HCT116 (cell line): ENCODE measurements around the gene TM7SF2. TPM values are rescaled to one million over a fixed set of nuclear protein-coding genes. Genes with fewer than 3 reads are reported as not detected.

Experiments used
- ATAC-seq: fragments of 200-7000 bp; cut with Tn5 transposase; 2 replicates; pipeline ENCODE4 v1.9.1; 2020; ENCODE audit warnings: mild to moderate bottlenecking, moderate library complexity
- BruUV-seq: library from RNA; stranded (reverse); fragments of 400-500 nt; replicated peaks from 2 replicates; lab custom pipeline; 2021; lab: Mats Ljungman, UMichigan
- CTCF ChIA-PET: fragments of 300-600 bp; sonication (Branson Sonifier 250); formaldehyde crosslinking; loops from one replicate; lab custom pipeline; 2021; ENCODE audit warnings: antibody characterized with exemption; lab: Charles Lee
- POLR2A ChIA-PET: fragments of 300-600, 350-600 bp; sonication (Branson Sonifier 250); formaldehyde crosslinking; loops from one replicate; lab custom pipeline; 2021; ENCODE audit warnings: antibody characterized with exemption; lab: Charles Lee
- RAD21 ChIA-PET, 2 experiments: fragments of 300-600 bp; sonication (Branson Sonifier 250); formaldehyde crosslinking; loops; one replicate each; lab custom pipeline; 2023; ENCODE audit warnings: low total read pairs in 2 of 2; ENCODE audit not compliant: uncharacterized antibody in 2 of 2, unreplicated experiment in 2 of 2, low non-redundant PET in 1 of 2; lab: Charles Lee
- DNase-seq: peaks from one replicate; pipeline ENCODE4 v3.0.0-alpha.2; 2010; ENCODE audit warnings: low read depth, low spot score
- H2AFZ ChIP-seq: fragments of 200-600 bp; shearing (Covaris generic), sonication (generic); 2 replicates; pipeline ENCODE4 v1.6.1; 2017; ENCODE audit warnings: low read depth, mixed run types, mixed read lengths, antibody characterized with exemption, low read length; ENCODE audit not compliant: poor library complexity, severe bottlenecking
- H3K27ac ChIP-seq: 2 replicates; pipeline ENCODE4 v1.5.1; 2012; ENCODE audit warnings: low read depth, low read length
- H3K27me3 ChIP-seq: fragments of 200-600 bp; sonication (generic); 2 replicates; pipeline ENCODE4 v1.6.1; 2016; ENCODE audit warnings: mixed run types, low read length, mixed read lengths; ENCODE audit not compliant: insufficient read depth
- H3K36me3 ChIP-seq, 2 experiments: fragments of 200-500 bp in 1 of 2; fragments of 200-600 bp in 1 of 2; sonication (Bioruptor generic) in 1 of 2; sonication (generic) in 1 of 2; 2 replicates each; pipeline versions ENCODE4 v1.5.1 to v1.6.1; 2014 to 2016; ENCODE audit warnings: low read length in 2 of 2, inconsistent platforms in 1 of 2, mixed read lengths in 1 of 2, mixed run types in 1 of 2; ENCODE audit not compliant: insufficient read depth in 2 of 2, control insufficient read depth in 1 of 2
- H3K4me1 ChIP-seq, 2 experiments: fragments of 200-600 bp in 1 of 2; sonication (generic) in 1 of 2; 2 replicates each; pipeline versions ENCODE4 v1.5.1 to v1.6.1; 2012 to 2017; ENCODE audit warnings: low read length in 2 of 2, inconsistent platforms in 1 of 2, mild to moderate bottlenecking in 1 of 2, mixed read lengths in 1 of 2, mixed run types in 1 of 2, moderate library complexity in 1 of 2; ENCODE audit not compliant: insufficient read depth in 2 of 2, control insufficient read depth in 1 of 2
- H3K4me2 ChIP-seq: fragments of 200-600 bp; sonication (generic); 2 replicates; pipeline ENCODE4 v1.6.1; 2017; ENCODE audit warnings: mixed run types, low read length, mixed read lengths
- H3K4me3 ChIP-seq, 2 experiments: fragments of 200-600 bp in 1 of 2; sonication (generic) in 1 of 2; replicated peaks in 1 of 2; 2 replicates each; pipeline ENCODE4 v1.5.1; 2011 to 2016; ENCODE audit warnings: low read length in 2 of 2, control low read depth in 1 of 2, low read depth in 1 of 2, mild to moderate bottlenecking in 1 of 2, mixed read lengths in 1 of 2, mixed run types in 1 of 2
- H3K79me2 ChIP-seq: fragments of 200-600 bp; sonication (generic); 2 replicates; pipeline ENCODE4 v1.6.1; 2017; ENCODE audit warnings: mild to moderate bottlenecking, mixed run types, low read length, moderate library complexity, mixed read lengths; ENCODE audit not compliant: insufficient read depth
- H3K9ac ChIP-seq: fragments of 200-600 bp; sonication (generic); 2 replicates; pipeline ENCODE4 v1.6.1; 2016; ENCODE audit warnings: low read length, mixed read lengths
- H3K9me2 ChIP-seq: fragments of 200-600 bp; sonication (generic), shearing (Covaris generic); 2 replicates; pipeline ENCODE4 v1.6.1; 2017; ENCODE audit warnings: mixed run types, mild to moderate bottlenecking, moderate library complexity; ENCODE audit not compliant: insufficient read depth
- H3K9me3 ChIP-seq, 2 experiments: fragments of 200-500 bp in 1 of 2; fragments of 200-600 bp in 1 of 2; sonication (Bioruptor generic) in 1 of 2; sonication (generic) in 1 of 2; 2 replicates each; pipeline ENCODE4 v1.6.1; 2014 to 2017; ENCODE audit warnings: low read length in 2 of 2, mixed read lengths in 2 of 2, inconsistent platforms in 1 of 2, low read depth in 1 of 2, mild to moderate bottlenecking in 1 of 2, mixed run types in 1 of 2, moderate library complexity in 1 of 2; ENCODE audit not compliant: control insufficient read depth in 1 of 2, insufficient read depth in 1 of 2
- H4K20me1 ChIP-seq: fragments of 200-600 bp; sonication (generic), shearing (Covaris generic); 2 replicates; pipeline ENCODE4 v1.6.1; 2017; ENCODE audit warnings: mixed run types, mild to moderate bottlenecking, moderate library complexity; ENCODE audit not compliant: insufficient read depth
- CBX3 ChIP-seq: IDR thresholded peaks from 2 replicates; pipeline ENCODE4 v1.6.1; 2012; ENCODE audit warnings: low read depth
- CEBPB ChIP-seq: IDR thresholded peaks from 2 replicates; pipeline ENCODE4 v1.6.1; 2012; ENCODE audit warnings: low read depth
- EGR1 ChIP-seq: IDR thresholded peaks from 2 replicates; pipeline ENCODE4 v1.6.1; 2012; ENCODE audit warnings: low read depth
- EZH2 ChIP-seq: fragments of 200-600 bp; sonication (generic); IDR thresholded peaks from 2 replicates; pipeline ENCODE4 v1.6.1; 2017; ENCODE audit warnings: antibody characterized with exemption, mixed run types
- EZH2phosphoT487 ChIP-seq: fragments of 200-600 bp; IDR thresholded peaks from 2 replicates; pipeline ENCODE4 v1.6.1; 2018; ENCODE audit warnings: antibody characterized with exemption, borderline replicate concordance
- FOSL1 ChIP-seq: IDR thresholded peaks from 2 replicates; pipeline ENCODE4 v1.6.1; 2012; ENCODE audit warnings: low read depth
- JUND ChIP-seq: IDR thresholded peaks from 2 replicates; pipeline ENCODE4 v1.6.1; 2012
- POLR2A ChIP-seq: IDR thresholded peaks from 2 replicates; pipeline ENCODE4 v1.7.0; 2011; ENCODE audit warnings: borderline replicate concordance; ENCODE audit not compliant: insufficient read depth, insufficient read length; ENCODE audit errors: extremely low read depth
- POLR2AphosphoS5 ChIP-seq: IDR thresholded peaks from 2 replicates; pipeline ENCODE4 v1.6.1; 2011; ENCODE audit warnings: mild to moderate bottlenecking, low read depth, low read length, moderate library complexity
- SIN3A ChIP-seq: IDR thresholded peaks from 2 replicates; pipeline ENCODE4 v1.6.1; 2012; ENCODE audit warnings: low read depth
- SP1 ChIP-seq: IDR thresholded peaks from 2 replicates; pipeline ENCODE4 v1.6.1; 2012; ENCODE audit warnings: low read depth
- SRF ChIP-seq: IDR thresholded peaks from 2 replicates; pipeline ENCODE4 v1.6.1; 2012; ENCODE audit warnings: low read depth
- TCF7L2 ChIP-seq: IDR thresholded peaks from 2 replicates; pipeline ENCODE4 v1.7.0; 2011; ENCODE audit warnings: borderline replicate concordance, inconsistent platforms; ENCODE audit not compliant: insufficient read depth, insufficient read length; ENCODE audit errors: extremely low read depth
- YY1 ChIP-seq: IDR thresholded peaks from 2 replicates; pipeline ENCODE4 v1.6.1; 2011; ENCODE audit warnings: low read length, low read depth, moderate library complexity, mild to moderate bottlenecking; ENCODE audit not compliant: insufficient replicate concordance; ENCODE audit errors: extremely low read depth
- ZFX ChIP-seq: fragments of 450-650 bp; IDR thresholded peaks from 2 replicates; pipeline ENCODE4 v1.6.1; 2017
- ZNF274 ChIP-seq: fragments of 200-500 bp; sonication (Bioruptor generic); IDR thresholded peaks from 2 replicates; pipeline ENCODE4 v1.6.1; 2014; ENCODE audit warnings: mild to moderate bottlenecking, low read depth, low read length, inconsistent platforms
- intact Hi-C: fragments of 100-400 bp; cut with micrococcal nuclease; formaldehyde crosslinking; loops from 2 replicates; pipeline ENCODE4 v1.10.0; 2022
- total RNA-seq: library from RNA; stranded (reverse); gene quantifications from one replicate; pipeline ENCODE4 v1.2.1, GENCODE V29; 2021; ENCODE audit not compliant: unreplicated experiment
- TF ChIP-seq, protein P1 (sequence below): IDR thresholded peaks from 2 replicates; pipeline ENCODE4 v1.6.1; 2012
- TF ChIP-seq, protein P2 (sequence below): IDR thresholded peaks from 2 replicates; pipeline ENCODE4 v1.6.1; 2012; ENCODE audit warnings: low read depth
- TF ChIP-seq, protein P3 (sequence below): IDR thresholded peaks from 2 replicates; pipeline ENCODE4 v1.6.1; 2012

Gene TM7SF2
- total RNA-seq, 1 experiment from 2014 or later, result 52.9 TPM

- intact Hi-C loops, result no loop called here
- H3K4me1 ChIP-seq, result no peaks in the 10 kb centered on the region
- H3K27me3 ChIP-seq, result no peaks in the 10 kb centered on the region
- no peak overlapping the region for H2AFZ ChIP-seq
- H3K4me2 ChIP-seq, result no peak overlapping the region
- H3K9me3 ChIP-seq, result no peaks in the 10 kb centered on the region
- H3K9me2 ChIP-seq, result no peaks in the 10 kb centered on the region
- no TSS peak for BruUV-seq
- no peak overlapping the region for H3K27ac ChIP-seq
- no peak overlapping the region for H3K9ac ChIP-seq
- CTCF ChIA-PET, result no interaction called here
- H4K20me1 ChIP-seq, result no peaks in the 10 kb centered on the region
- TF ChIP-seq, protein P1, sequence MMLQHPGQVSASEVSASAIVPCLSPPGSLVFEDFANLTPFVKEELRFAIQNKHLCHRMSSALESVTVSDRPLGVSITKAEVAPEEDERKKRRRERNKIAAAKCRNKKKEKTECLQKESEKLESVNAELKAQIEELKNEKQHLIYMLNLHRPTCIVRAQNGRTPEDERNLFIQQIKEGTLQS, result no peak
- TF ChIP-seq POLR2A (no peak), POLR2AphosphoS5 (no peak), EGR1 (no peak), CBX3 (no peak), YY1 (no peak), JUND (no peak), ZFX (no peak), SRF (no peak), CEBPB (no peak), EZH2 (no peak), SIN3A (no peak), TCF7L2 (no peak), SP1 (no peak), EZH2phosphoT487 (no peak), ZNF274 (no peak), FOSL1 (no peak)
- TF ChIP-seq, protein P2, sequence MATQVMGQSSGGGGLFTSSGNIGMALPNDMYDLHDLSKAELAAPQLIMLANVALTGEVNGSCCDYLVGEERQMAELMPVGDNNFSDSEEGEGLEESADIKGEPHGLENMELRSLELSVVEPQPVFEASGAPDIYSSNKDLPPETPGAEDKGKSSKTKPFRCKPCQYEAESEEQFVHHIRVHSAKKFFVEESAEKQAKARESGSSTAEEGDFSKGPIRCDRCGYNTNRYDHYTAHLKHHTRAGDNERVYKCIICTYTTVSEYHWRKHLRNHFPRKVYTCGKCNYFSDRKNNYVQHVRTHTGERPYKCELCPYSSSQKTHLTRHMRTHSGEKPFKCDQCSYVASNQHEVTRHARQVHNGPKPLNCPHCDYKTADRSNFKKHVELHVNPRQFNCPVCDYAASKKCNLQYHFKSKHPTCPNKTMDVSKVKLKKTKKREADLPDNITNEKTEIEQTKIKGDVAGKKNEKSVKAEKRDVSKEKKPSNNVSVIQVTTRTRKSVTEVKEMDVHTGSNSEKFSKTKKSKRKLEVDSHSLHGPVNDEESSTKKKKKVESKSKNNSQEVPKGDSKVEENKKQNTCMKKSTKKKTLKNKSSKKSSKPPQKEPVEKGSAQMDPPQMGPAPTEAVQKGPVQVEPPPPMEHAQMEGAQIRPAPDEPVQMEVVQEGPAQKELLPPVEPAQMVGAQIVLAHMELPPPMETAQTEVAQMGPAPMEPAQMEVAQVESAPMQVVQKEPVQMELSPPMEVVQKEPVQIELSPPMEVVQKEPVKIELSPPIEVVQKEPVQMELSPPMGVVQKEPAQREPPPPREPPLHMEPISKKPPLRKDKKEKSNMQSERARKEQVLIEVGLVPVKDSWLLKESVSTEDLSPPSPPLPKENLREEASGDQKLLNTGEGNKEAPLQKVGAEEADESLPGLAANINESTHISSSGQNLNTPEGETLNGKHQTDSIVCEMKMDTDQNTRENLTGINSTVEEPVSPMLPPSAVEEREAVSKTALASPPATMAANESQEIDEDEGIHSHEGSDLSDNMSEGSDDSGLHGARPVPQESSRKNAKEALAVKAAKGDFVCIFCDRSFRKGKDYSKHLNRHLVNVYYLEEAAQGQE, result no peak
- TF ChIP-seq, protein P3, sequence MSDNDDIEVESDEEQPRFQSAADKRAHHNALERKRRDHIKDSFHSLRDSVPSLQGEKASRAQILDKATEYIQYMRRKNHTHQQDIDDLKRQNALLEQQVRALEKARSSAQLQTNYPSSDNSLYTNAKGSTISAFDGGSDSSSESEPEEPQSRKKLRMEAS, result no peak
- TF ChIP-seq, all 23 proteins: peak for 0
- ChIA-PET POLR2A (no interaction called here), RAD21 (no interaction called here)
- no peak for ATAC-seq
- Histone ChIP-seq H3K79me2 (no peaks in the 10 kb centered on the region), H3K36me3 (no peaks in the 10 kb centered on the region), H3K4me3 (no peak overlapping the region)
- no peak for DNase-seq
Observed at GRCh38 chr11:65067446-65067845, 44.2 kb upstream of the TM7SF2 start.
